ENCODE data around the gene MYOM1. TPM values are rescaled to one million over a fixed set of nuclear protein-coding genes. Genes with fewer than 3 reads are reported as not detected.

MYOM1 gene
- total RNA-seq, 1 experiment from 2014 or later, result 0.37 TPM

GRCh38 chr18:3099327-3099726 is 120.4 kb downstream of the MYOM1 start:
- Histone ChIP-seq H3K27ac (ENCODE audit: low read depth, low read length, poor library complexity, severe bottlenecking) (no peak overlapping the region), H3K4me1 (ENCODE audit: insufficient read depth, low read length, poor library complexity, severe bottlenecking) (peaks cover 29% of the 10 kb centered on the region), H3K4me3 (ENCODE audit: low read depth, low read length, poor library complexity, severe bottlenecking) (no peak overlapping the region), H3K27me3 (replicated peaks; ENCODE audit: insufficient read depth, low read depth, low read length, poor library complexity) (no peaks in the 10 kb centered on the region), H3K9me3 (ENCODE audit: low read depth, low read length, poor library complexity, severe bottlenecking) (no peaks in the 10 kb centered on the region), H3K36me3 (ENCODE audit: insufficient read depth, low read length, poor library complexity, severe bottlenecking) (no peaks in the 10 kb centered on the region)
- DNase-seq (ENCODE audit: low spot score), result no peak
- TF ChIP-seq EZH2 (IDR thresholded peaks at IDR 0.05; ENCODE audit: borderline replicate concordance, low read depth, low read length, poor library complexity, severe bottlenecking) (no peak), CTCF (conservative IDR thresholded peaks at IDR 0.05; ENCODE audit: low read depth, low read length) (no peak)
- POLR2A ChIA-PET (ENCODE audit: low non-redundant PET), result no interaction called here
- CTCF ChIA-PET, result no interaction called here
- intact Hi-C loops (cut with micrococcal nuclease; ENCODE audit: unreplicated experiment), result no loop called here
- no TSS peak for BruUV-seq (replicated peaks)

GRCh38 chr18:3097082-3097481 is 122.7 kb downstream of the MYOM1 start:
- peaks cover 21% of the 10 kb centered on the region for H3K4me1 ChIP-seq (ENCODE audit: insufficient read depth, low read length, poor library complexity, severe bottlenecking)
- ChIA-PET POLR2A (ENCODE audit: low non-redundant PET) (interaction anchor here (0.6 kb wide), 1 partner anchor 172 kb away, joined by 9 read pairs; no protein-coding TSS in a partner anchor), CTCF (no interaction called here)
- BruUV-seq (replicated peaks), result no TSS peak
- no peaks in the 10 kb centered on the region for H3K27me3 ChIP-seq (replicated peaks; ENCODE audit: insufficient read depth, low read depth, low read length, poor library complexity)
- no peak overlapping the region for H3K4me3 ChIP-seq (ENCODE audit: low read depth, low read length, poor library complexity, severe bottlenecking)
- H3K36me3 ChIP-seq (ENCODE audit: insufficient read depth, low read length, poor library complexity, severe bottlenecking), result no peaks in the 10 kb centered on the region
- intact Hi-C loops (cut with micrococcal nuclease; ENCODE audit: unreplicated experiment), result no loop called here
- TF ChIP-seq EZH2 (IDR thresholded peaks at IDR 0.05; ENCODE audit: borderline replicate concordance, low read depth, low read length, poor library complexity, severe bottlenecking) (no peak), CTCF (conservative IDR thresholded peaks at IDR 0.05; ENCODE audit: low read depth, low read length) (no peak)
- no peak for DNase-seq (ENCODE audit: low spot score)
- H3K27ac ChIP-seq (ENCODE audit: low read depth, low read length, poor library complexity, severe bottlenecking), result no peak overlapping the region
- no peaks in the 10 kb centered on the region for H3K9me3 ChIP-seq (ENCODE audit: low read depth, low read length, poor library complexity, severe bottlenecking)

- H3K4me1 ChIP-seq (ENCODE audit: insufficient read depth, low read length, poor library complexity, severe bottlenecking), result peaks cover 21% of the 10 kb centered on the region
- no peak overlapping the region for H3K27ac ChIP-seq (ENCODE audit: low read depth, low read length, poor library complexity, severe bottlenecking)
- no peak overlapping the region for H3K4me3 ChIP-seq (ENCODE audit: low read depth, low read length, poor library complexity, severe bottlenecking)
- no peaks in the 10 kb centered on the region for H3K9me3 ChIP-seq (ENCODE audit: low read depth, low read length, poor library complexity, severe bottlenecking)
- TF ChIP-seq EZH2 (IDR thresholded peaks at IDR 0.05; ENCODE audit: borderline replicate concordance, low read depth, low read length, poor library complexity, severe bottlenecking) (no peak), CTCF (conservative IDR thresholded peaks at IDR 0.05; ENCODE audit: low read depth, low read length) (no peak)
- BruUV-seq (replicated peaks), result no TSS peak
- H3K36me3 ChIP-seq (ENCODE audit: insufficient read depth, low read length, poor library complexity, severe bottlenecking), result no peaks in the 10 kb centered on the region
- DNase-seq (ENCODE audit: low spot score), result no peak
- intact Hi-C loops (cut with micrococcal nuclease; ENCODE audit: unreplicated experiment), result no loop called here
- ChIA-PET CTCF (no interaction called here), POLR2A (ENCODE audit: low non-redundant PET) (no interaction called here)
- H3K27me3 ChIP-seq (replicated peaks; ENCODE audit: insufficient read depth, low read depth, low read length, poor library complexity), result no peaks in the 10 kb centered on the region
Observed at GRCh38 chr18:3095921-3096320, 123.8 kb downstream of the MYOM1 start.
